ENCODE results near the gene RUNX2.

- TF ChIP-seq CTCF (IDR thresholded peaks at IDR 0.05; ENCODE audit: low read depth, low read length, missing input control), result no peak
- no peak for TF ChIP-seq GABPA (IDR thresholded peaks at IDR 0.05 in 1 of 2, conservative IDR thresholded peaks at IDR 0.05 in 1 of 2)
- no peak for TF ChIP-seq ZBTB33 (IDR thresholded peaks at IDR 0.05)
- no peak for TF ChIP-seq TAF1 (conservative IDR thresholded peaks at IDR 0.05)
- TF ChIP-seq RAD21 (IDR thresholded peaks at IDR 0.05), result no peak
- no peak for TF ChIP-seq YY1 (IDR thresholded peaks at IDR 0.05)
- TF ChIP-seq NR2F2 (IDR thresholded peaks at IDR 0.05), result no peak
- no peak for TF ChIP-seq FOXA1 (IDR thresholded peaks at IDR 0.05)
Measured at GRCh38 chr6:45486736-45487135, 158.6 kb downstream of the RUNX2 start.

All from liver (tissue), 3 donors.